GM23248 (cell line): ENCODE measurements around the gene GIPC2.

ENCODE experiments used
- EZH2 ChIP-seq: fragments of 200-600 bp; sonication (generic); IDR thresholded peaks from 2 replicates; pipeline ENCODE4 v1.6.1; 2018; ENCODE audit warnings: antibody characterized with exemption, mild to moderate bottlenecking; ENCODE audit not compliant: insufficient read depth, poor library complexity, severe bottlenecking
- EZH2phosphoT487 ChIP-seq: fragments of 200-600 bp; sonication (generic); IDR thresholded peaks from 2 replicates; pipeline ENCODE4 v1.6.1; 2018; ENCODE audit warnings: antibody characterized with exemption, moderate library complexity, mild to moderate bottlenecking, low read depth; ENCODE audit not compliant: insufficient read depth

GRCh38 chr1:78155121-78155520, 109.4 kb downstream of the GIPC2 start:
- no peak for TF ChIP-seq EZH2
- no peak for TF ChIP-seq EZH2phosphoT487
